M059J (cell line): ENCODE results near the gene NUP133. TPM values are rescaled to one million over a fixed set of nuclear protein-coding genes. Genes with fewer than 3 reads are reported as not detected.

Experiments used
- DNase-seq: peaks from one replicate; pipeline ENCODE4 v3.0.0-alpha.2; 2012; ENCODE audit warnings: low read depth
- total RNA-seq: library from RNA; depleted of rRNA; stranded (reverse); fragments of >200 nt; shearing (Covaris generic); gene quantifications from 2 replicates; pipeline ENCODE4 v1.2.3, GENCODE V29; 2014

Gene NUP133
- total RNA-seq, 1 experiment from 2014 or later: 63.3 TPM

GRCh38 chr1:229452956-229453801, 55.0 kb downstream of the NUP133 start:
- peak; percentile 42 for DNase-seq

DNA sequence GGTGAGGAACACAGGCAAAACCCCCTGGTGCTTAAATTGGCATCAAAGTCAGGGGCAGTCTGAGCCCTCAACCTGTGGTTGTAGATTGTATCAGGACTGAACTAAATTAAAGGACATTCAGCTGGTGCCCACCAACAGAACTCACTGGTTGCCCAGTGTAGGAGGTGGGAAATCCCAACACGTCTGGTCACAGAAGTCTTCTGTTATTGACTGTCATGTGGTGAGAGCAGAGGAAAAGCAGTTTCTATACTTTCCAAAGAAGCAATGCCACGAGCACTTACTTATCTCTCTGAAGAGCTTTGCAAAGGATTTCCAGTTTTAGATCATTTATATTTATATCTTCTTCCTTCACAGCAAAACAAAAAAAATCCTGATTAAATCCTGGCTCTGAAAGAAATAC, 59.3 kb downstream of the NUP133 start:
- DNase-seq: no peak

- DNase-seq: no peak
Measured at GRCh38 chr1:229448354-229448753, 59.8 kb downstream of the NUP133 start.

DNA sequence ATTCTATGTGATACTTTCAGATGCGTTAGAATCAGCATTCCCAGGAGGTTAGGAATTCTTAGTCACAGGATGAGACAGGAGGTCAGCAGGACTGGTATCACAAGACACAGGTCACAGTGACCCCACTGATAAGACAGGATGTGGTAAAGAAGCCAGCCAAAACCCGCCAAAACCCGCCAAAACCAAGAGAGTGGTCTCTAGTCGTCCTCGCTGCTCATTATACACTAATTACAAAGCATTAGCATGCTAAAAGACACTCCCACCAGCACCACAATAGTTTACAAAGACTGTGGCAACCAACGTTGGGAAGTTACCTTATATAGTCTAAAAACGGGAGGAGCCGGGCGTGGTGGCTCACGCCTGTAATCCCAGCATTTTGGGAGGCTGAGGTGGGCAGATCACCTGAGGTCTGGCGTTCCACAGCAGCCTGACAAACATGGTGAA, 60.3 kb downstream of the NUP133 start:
- DNase-seq: no peak

- DNase-seq: no peak
Measured at GRCh38 chr1:229445828-229446227, 62.3 kb downstream of the NUP133 start.

- peak; percentile 91 for DNase-seq
Measured at GRCh38 chr1:229440851-229441537, 67.1 kb downstream of the NUP133 start.

- DNase-seq: no peak
Measured at GRCh38 chr1:229438021-229438420, 70.1 kb downstream of the NUP133 start.

GRCh38 chr1:229437443-229437842, 70.7 kb downstream of the NUP133 start:
- peak; percentile 74 for DNase-seq

- DNase-seq: no peak
Measured at GRCh38 chr1:229436201-229436600, 71.9 kb downstream of the NUP133 start.

GRCh38 chr1:229434641-229435051, 73.5 kb downstream of the NUP133 start:
- DNase-seq: no peak

GRCh38 chr1:229434005-229434640, 74.0 kb downstream of the NUP133 start, which contains the start of gene ACTA1:
Gene ACTA1, minus strand, starts transcription at chr1:229434094. Its CDS starts 979 bp downstream, at chr1:229433115.
- peak; percentile 23 for DNase-seq

DNA sequence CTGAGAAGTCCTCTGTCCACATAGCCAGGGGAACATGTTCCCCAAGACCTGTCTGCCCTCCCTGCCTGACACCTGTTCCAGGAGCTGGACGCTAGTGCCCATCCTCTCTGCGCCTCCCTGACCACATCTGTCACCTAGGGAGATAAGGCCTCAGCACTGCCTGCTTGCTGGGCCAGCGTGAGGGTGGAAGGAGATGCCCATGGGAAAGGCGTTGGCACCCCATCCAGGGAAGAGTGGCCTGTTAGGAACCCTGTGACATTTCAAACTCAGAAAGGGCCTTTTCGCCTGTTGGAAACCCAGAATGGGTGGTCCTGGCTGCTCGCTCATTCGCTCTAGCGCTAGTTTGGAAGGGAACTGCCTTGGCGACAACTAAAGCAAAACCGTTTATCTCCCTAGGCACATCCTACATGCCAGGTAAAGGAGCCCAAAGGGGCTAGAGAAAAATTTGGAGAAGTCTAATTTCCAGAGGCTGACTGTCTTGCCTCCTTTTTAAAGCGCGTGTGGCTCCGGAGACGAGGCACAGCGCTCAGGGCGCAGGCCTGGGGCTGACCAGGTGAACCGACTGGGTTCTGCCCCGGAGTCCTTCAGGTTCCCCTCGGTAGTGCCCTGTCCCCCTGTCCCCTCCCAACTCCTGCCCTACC, 74.7 kb downstream of the NUP133 start:
- DNase-seq: no peak

- no peak for DNase-seq
Measured at GRCh38 chr1:229432905-229433304, 75.2 kb downstream of the NUP133 start.

- DNase-seq: no peak
Measured at GRCh38 chr1:229432116-229432461, 76.1 kb downstream of the NUP133 start.

DNA sequence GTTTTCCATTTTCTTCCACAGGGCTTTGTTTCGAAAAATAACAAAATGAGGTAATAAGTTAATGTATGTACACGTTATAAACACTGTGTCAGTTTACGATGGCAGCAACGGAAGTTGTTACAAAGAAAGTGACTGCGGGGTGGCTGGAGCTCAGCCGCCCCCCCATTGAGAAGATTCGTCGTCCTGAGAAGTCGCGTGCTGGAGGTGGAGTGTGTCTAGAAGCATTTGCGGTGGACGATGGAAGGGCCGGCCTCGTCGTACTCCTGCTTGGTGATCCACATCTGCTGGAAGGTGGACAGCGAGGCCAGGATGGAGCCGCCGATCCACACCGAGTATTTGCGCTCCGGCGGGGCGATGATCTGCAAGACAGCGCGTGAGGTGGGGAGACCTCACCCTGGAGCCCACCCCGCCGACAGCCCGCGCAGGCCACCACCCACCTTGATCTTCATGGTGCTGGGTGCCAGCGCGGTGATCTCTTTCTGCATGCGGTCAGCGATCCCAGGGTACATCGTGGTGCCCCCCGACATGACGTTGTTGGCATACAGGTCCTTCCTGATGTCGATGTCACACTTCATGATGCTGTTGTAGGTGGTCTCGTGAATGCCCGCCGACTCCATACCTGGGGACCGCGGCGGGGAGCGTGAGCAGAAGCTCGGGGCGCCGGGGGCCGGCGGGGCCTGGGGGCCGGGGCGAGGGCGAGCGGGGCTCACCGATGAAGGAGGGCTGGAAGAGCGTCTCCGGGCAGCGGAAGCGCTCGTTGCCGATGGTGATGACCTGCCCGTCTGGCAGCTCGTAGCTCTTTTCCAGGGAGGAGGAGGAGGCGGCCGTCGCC, 76.6 kb downstream of the NUP133 start:
- no peak for DNase-seq

GRCh38 chr1:229430761-229431283, 77.3 kb downstream of the NUP133 start:
- DNase-seq: no peak

- DNase-seq: no peak
Measured at GRCh38 chr1:229428256-229428655, 79.9 kb downstream of the NUP133 start.

DNA sequence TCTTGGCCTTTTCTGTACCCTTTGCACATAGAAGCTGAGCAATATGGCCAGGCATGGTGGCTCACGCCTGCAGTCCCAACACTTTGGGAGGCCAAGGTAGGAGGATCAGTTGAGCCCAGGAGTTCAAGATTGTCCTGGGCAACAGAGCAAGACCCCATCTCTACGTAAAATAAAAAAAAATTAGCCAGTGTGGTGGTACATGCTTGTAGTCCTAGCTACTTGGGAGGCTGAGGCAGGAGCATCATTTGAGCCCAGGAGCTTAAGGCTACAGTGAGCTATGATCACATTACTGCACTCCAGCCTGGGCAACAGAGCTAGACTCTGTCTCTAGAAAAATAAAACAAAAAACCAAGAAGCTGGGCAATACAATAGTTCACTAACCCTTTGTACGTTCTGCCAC, 80.6 kb downstream of the NUP133 start:
- no peak for DNase-seq

- no peak for DNase-seq
Measured at GRCh38 chr1:229425564-229426159, 82.5 kb downstream of the NUP133 start.

- no peak for DNase-seq
Measured at GRCh38 chr1:229420765-229421164, 87.4 kb downstream of the NUP133 start.
